Prostate gland (tissue), 2 donors: ENCODE data around the gene S100A12. TPM values are rescaled to one million over a fixed set of nuclear protein-coding genes. Genes with fewer than 3 reads are reported as not detected.

Source experiments
- DNase-seq: peaks from one replicate; pipeline ENCODE4 v3.0.0-alpha.2; 2019; ENCODE audit warnings: low spot score
- H3K27ac ChIP-seq, 2 donors: fragments of 200-600 bp; sonication (generic); 2 replicates each; pipeline ENCODE4 v1.5.1; 2017 to 2019
- H3K27me3 ChIP-seq: fragments of 200-600 bp; sonication (generic); replicated peaks from 2 replicates; pipeline ENCODE4 v1.5.1; 2019; ENCODE audit not compliant: insufficient read depth
- H3K36me3 ChIP-seq, 2 donors: fragments of 200-600 bp; sonication (generic); 1 replicate in 1 of 2; 2 replicates in 1 of 2; pipeline versions ENCODE4 v1.5.1 to v1.8.1; 2017 to 2019
- H3K4me1 ChIP-seq: fragments of 200-600 bp; sonication (generic); replicated peaks from 2 replicates; pipeline ENCODE4 v1.5.1; 2019
- H3K4me3 ChIP-seq, 2 donors: fragments of 200-600 bp; sonication (generic); 2 replicates each; pipeline ENCODE4 v1.5.1; 2017 to 2019
- H3K9me3 ChIP-seq: fragments of 200-600 bp; sonication (generic); 2 replicates; pipeline ENCODE4 v1.5.1; 2017
- CTCF ChIP-seq, 4 experiments: fragments of 200-600 bp in 2 of 4; fragments of 450-650 bp in 2 of 4; sonication (generic) in 2 of 4; IDR thresholded peaks; 1 replicate in 3 of 4; 2 replicates in 1 of 4; pipeline ENCODE4 v1.5.1; 2016 to 2019; ENCODE audit warnings: antibody characterized with exemption in 4 of 4, mild to moderate bottlenecking in 2 of 4, moderate library complexity in 2 of 4
- POLR2A ChIP-seq: fragments of 450-650 bp; IDR thresholded peaks from one replicate; pipeline ENCODE4 v1.6.1; 2016; ENCODE audit warnings: antibody characterized with exemption, mild to moderate bottlenecking
- POLR2AphosphoS5 ChIP-seq: sonication (generic); formaldehyde crosslinking; IDR thresholded peaks from one replicate; pipeline ENCODE4 v1.6.1; 2017; ENCODE audit warnings: antibody characterized with exemption
- WGBS: methylation state at CpG from one replicate; pipeline ENCODE4 v1.1.5; 2018; 5-methylcytosine and 5-hydroxymethylcytosine counted together
- intact Hi-C: fragments of 100-400 bp; cut with DNase I; formaldehyde crosslinking; loops from one replicate; pipeline ENCODE4 v1.14.2; 2022
- total RNA-seq, 2 donors: library from RNA; depleted of rRNA; stranded (reverse); fragments of >200 nt; gene quantifications; one replicate each; pipeline ENCODE4 v1.1.0, GENCODE V29; 2016

Gene S100A12
- total RNA-seq, 2 donors from 2014 or later, result not detected

DNA sequence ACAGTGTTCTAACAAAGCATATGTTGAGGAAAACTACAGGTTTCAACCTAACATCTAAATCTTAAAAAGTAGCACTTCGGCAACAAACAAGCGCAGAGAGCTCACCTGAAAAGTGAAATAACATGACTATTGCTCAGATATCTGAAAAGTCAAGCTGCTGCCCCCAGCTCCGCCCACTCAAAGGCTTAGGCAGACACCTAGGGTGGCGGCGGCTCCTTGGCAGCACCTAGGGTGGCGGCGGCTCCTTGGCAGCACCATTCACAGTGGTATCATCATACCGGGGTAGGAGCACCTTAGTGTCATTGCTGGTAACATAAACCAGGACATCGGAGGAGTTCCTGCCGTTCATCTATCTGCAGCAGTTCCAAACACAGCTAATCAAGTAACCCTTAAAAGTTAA lies 4.2 kb upstream of the S100A12 start:
- DNase-seq, result no peak
- intact Hi-C loops, result no loop called here
- Histone ChIP-seq H3K9me3 (no peaks in the 10 kb centered on the region), H3K27ac (no peak overlapping the region), H3K27me3 (no peaks in the 10 kb centered on the region), H3K4me3 (no peak overlapping the region), H3K36me3 (no peaks in the 10 kb centered on the region), H3K4me1 (no peaks in the 10 kb centered on the region)
- TF ChIP-seq POLR2AphosphoS5 (no peak), POLR2A (no peak), CTCF (IDR thresholded peaks at IDR 0.05) (no peak)
- WGBS, result 88% methylated on average over 10 of the region's 10 CpGs

- H3K36me3 ChIP-seq, result no peaks in the 10 kb centered on the region
- H3K27ac ChIP-seq, result no peak overlapping the region
- no peak for TF ChIP-seq CTCF (IDR thresholded peaks at IDR 0.05)
- no peak for TF ChIP-seq POLR2A
- no peak for TF ChIP-seq POLR2AphosphoS5
- H3K4me3 ChIP-seq, result no peak overlapping the region
- WGBS, result 77% methylated on average over 2 of the region's 2 CpGs
- DNase-seq, result no peak
- H3K27me3 ChIP-seq, result no peaks in the 10 kb centered on the region
- no peaks in the 10 kb centered on the region for H3K4me1 ChIP-seq
- no peaks in the 10 kb centered on the region for H3K9me3 ChIP-seq
- intact Hi-C loops, result no loop called here
These were observed 1.4 kb downstream of the S100A12 start for GRCh38 chr1:153374071-153374470.

- TF ChIP-seq POLR2A (no peak), POLR2AphosphoS5 (no peak), CTCF (IDR thresholded peaks at IDR 0.05) (no peak)
- WGBS, result 96% methylated on average over 2 of the region's 2 CpGs
- no peaks in the 10 kb centered on the region for H3K27me3 ChIP-seq
- H3K4me1 ChIP-seq, result no peaks in the 10 kb centered on the region
- H3K4me3 ChIP-seq, result no peak overlapping the region
- no peak for DNase-seq
- intact Hi-C loops, result no loop called here
- H3K9me3 ChIP-seq, result no peaks in the 10 kb centered on the region
- H3K27ac ChIP-seq, result no peak overlapping the region
- no peaks in the 10 kb centered on the region for H3K36me3 ChIP-seq
These were observed 2.9 kb downstream of the S100A12 start for GRCh38 chr1:153372571-153372970.

- no peak for DNase-seq
- Histone ChIP-seq H3K36me3 (no peaks in the 10 kb centered on the region), H3K27ac (no peak overlapping the region), H3K9me3 (no peaks in the 10 kb centered on the region), H3K4me1 (no peaks in the 10 kb centered on the region), H3K27me3 (no peaks in the 10 kb centered on the region), H3K4me3 (no peak overlapping the region)
- 89% methylated on average over 1 of the region's 1 CpG for WGBS
- TF ChIP-seq POLR2AphosphoS5 (no peak), POLR2A (no peak), CTCF (IDR thresholded peaks at IDR 0.05) (no peak)
- intact Hi-C loops, result no loop called here
These were observed 4.2 kb downstream of the S100A12 start for GRCh38 chr1:153371231-153371630.

- no peaks in the 10 kb centered on the region for H3K4me1 ChIP-seq
- 56% methylated on average over 3 of the region's 3 CpGs for WGBS
These were observed 5.3 kb downstream of the S100A12 start for GRCh38 chr1:153370146-153370545.

More at GRCh38 chr1:153370146-153370545, 5.3 kb downstream of the S100A12 start:
- no peak overlapping the region for H3K27ac ChIP-seq
- no peaks in the 10 kb centered on the region for H3K9me3 ChIP-seq
- H3K36me3 ChIP-seq, result no peaks in the 10 kb centered on the region
- no peak for DNase-seq
- intact Hi-C loops, result no loop called here
- no peaks in the 10 kb centered on the region for H3K27me3 ChIP-seq
- TF ChIP-seq POLR2AphosphoS5 (no peak), CTCF (IDR thresholded peaks at IDR 0.05) (no peak), POLR2A (no peak)
- H3K4me3 ChIP-seq, result no peak overlapping the region
